ENCODE results near the gene ROMO1.
"Not testable (repeated sequence)": the region's sequence is repeated elsewhere in the genome, so short reads cannot be mapped to it uniquely, and the experiment has no call there.

The ROMO1 gene

GRCh38 chr20:35709259-35709658 lies 10.1 kb downstream of the ROMO1 start:
- Mint-ChIP-seq H3K36me3 (peaks cover 62% of the 10 kb centered on the region), H3K27me3 (no peaks in the 10 kb centered on the region), H3K4me3 (no peak overlapping the region), H3K4me1 (peaks cover 44% of the 10 kb centered on the region), H3K27ac (peak overlapping the region; percentile 81), H3K9me3 (no peaks in the 10 kb centered on the region)
- DNase-seq, result no peak
- CTCF ChIA-PET, result no interaction called here

GRCh38 chr20:35710039-35710438 lies 10.8 kb downstream of the ROMO1 start:
- CTCF ChIA-PET, result interaction anchor here (0.6 to 0.9 kb wide), 3 partner anchors 24 to 109 kb away, joined by 3 to 4 read pairs (median 3); no protein-coding TSS in a partner anchor
- Mint-ChIP-seq H3K4me3 (no peak overlapping the region), H3K36me3 (peaks cover 56% of the 10 kb centered on the region), H3K4me1 (peaks cover 41% of the 10 kb centered on the region), H3K9me3 (no peaks in the 10 kb centered on the region), H3K27ac (no peak overlapping the region), H3K27me3 (no peaks in the 10 kb centered on the region)
- DNase-seq, result no peak

GRCh38 chr20:35710884-35711587 lies 11.8 kb downstream of the ROMO1 start:
- Mint-ChIP-seq H3K27ac (peak overlapping the region; percentile 79), H3K36me3 (peaks cover 57% of the 10 kb centered on the region), H3K4me3 (no peak overlapping the region), H3K4me1 (peaks cover 48% of the 10 kb centered on the region), H3K27me3 (no peaks in the 10 kb centered on the region), H3K9me3 (no peaks in the 10 kb centered on the region)
- CTCF ChIA-PET, result interaction anchor here (0.6 to 1.4 kb wide), 5 partner anchors 11 to 172 kb away, joined by 3 to 5 read pairs (median 4); partner anchors contain the start of genes NFS1 and ROMO1
- no peak for DNase-seq

GRCh38 chr20:35711588-35712209 lies 12.5 kb downstream of the ROMO1 start:
- H3K36me3 Mint-ChIP-seq, result peaks cover 58% of the 10 kb centered on the region
- H3K9me3 Mint-ChIP-seq, result no peaks in the 10 kb centered on the region
- peak overlapping the region; percentile 79 for H3K27ac Mint-ChIP-seq
- H3K27me3 Mint-ChIP-seq, result no peaks in the 10 kb centered on the region
- H3K4me3 Mint-ChIP-seq, result peak overlapping the region; percentile 4
- CTCF ChIA-PET, result interaction anchor here (1.0 to 1.4 kb wide), 4 partner anchors 12 to 171 kb away, joined by 3 to 5 read pairs (median 4); partner anchors contain the start of genes NFS1 and ROMO1
- no peak for DNase-seq
- peaks cover 49% of the 10 kb centered on the region for H3K4me1 Mint-ChIP-seq

- CTCF ChIA-PET, DNase-seq, H3K27me3 Mint-ChIP-seq, H3K9me3 Mint-ChIP-seq, H3K27ac Mint-ChIP-seq, H3K4me3 Mint-ChIP-seq: not testable (repeated sequence)
- Mint-ChIP-seq H3K36me3 (peaks cover 62% of the 10 kb centered on the region), H3K4me1 (peaks cover 58% of the 10 kb centered on the region)
Measured at GRCh38 chr20:35713120-35713519, 13.9 kb downstream of the ROMO1 start.

GRCh38 chr20:35714127-35714526 lies 14.9 kb downstream of the ROMO1 start:
- no peak for DNase-seq
- Mint-ChIP-seq H3K27me3 (no peaks in the 10 kb centered on the region), H3K27ac (no peak overlapping the region), H3K4me1 (peaks cover 57% of the 10 kb centered on the region), H3K4me3 (no peak overlapping the region), H3K9me3 (no peaks in the 10 kb centered on the region), H3K36me3 (peaks cover 59% of the 10 kb centered on the region)
- CTCF ChIA-PET, result no interaction called here

GRCh38 chr20:35715652-35716051 lies 16.4 kb downstream of the ROMO1 start:
- CTCF ChIA-PET, result no interaction called here
- Mint-ChIP-seq H3K27me3 (no peaks in the 10 kb centered on the region), H3K4me1 (peaks cover 50% of the 10 kb centered on the region), H3K36me3 (peaks cover 58% of the 10 kb centered on the region), H3K9me3 (no peaks in the 10 kb centered on the region), H3K27ac (no peak overlapping the region), H3K4me3 (no peak overlapping the region)
- DNase-seq, result no peak

- H3K27me3 Mint-ChIP-seq, result no peaks in the 10 kb centered on the region
- CTCF ChIA-PET, result interaction anchor here (0.7 kb wide), 1 partner anchor 12 kb away, joined by 3 read pairs; no protein-coding TSS in a partner anchor
- no peak for DNase-seq
- H3K4me3 Mint-ChIP-seq, result no peak overlapping the region
- peak overlapping the region; percentile 19 for H3K27ac Mint-ChIP-seq
- no peaks in the 10 kb centered on the region for H3K9me3 Mint-ChIP-seq
- peaks cover 57% of the 10 kb centered on the region for H3K36me3 Mint-ChIP-seq
- peaks cover 43% of the 10 kb centered on the region for H3K4me1 Mint-ChIP-seq
Measured at GRCh38 chr20:35716330-35716729, 17.1 kb downstream of the ROMO1 start.

- Mint-ChIP-seq H3K36me3 (peaks cover 61% of the 10 kb centered on the region), H3K4me1 (peaks cover 38% of the 10 kb centered on the region)
- H3K27ac Mint-ChIP-seq, H3K27me3 Mint-ChIP-seq, H3K9me3 Mint-ChIP-seq, H3K4me3 Mint-ChIP-seq, DNase-seq: not testable (repeated sequence)
- CTCF ChIA-PET, result interaction anchor here (1.1 kb wide), 2 partner anchors 13 to 166 kb away, joined by 3 to 6 read pairs; no protein-coding TSS in a partner anchor
Measured at GRCh38 chr20:35718321-35718720, 19.1 kb downstream of the ROMO1 start.

- Mint-ChIP-seq H3K4me1 (peaks cover 36% of the 10 kb centered on the region), H3K9me3 (no peaks in the 10 kb centered on the region), H3K27ac (no peak overlapping the region), H3K36me3 (peaks cover 60% of the 10 kb centered on the region), H3K4me3 (no peak overlapping the region), H3K27me3 (no peaks in the 10 kb centered on the region)
- DNase-seq, result no peak
- CTCF ChIA-PET, result interaction anchor here (0.7 to 1.1 kb wide), 5 partner anchors 12 to 165 kb away, joined by 3 to 6 read pairs (median 3); no protein-coding TSS in a partner anchor
Measured at GRCh38 chr20:35718972-35719635, 19.9 kb downstream of the ROMO1 start.

GRCh38 chr20:35719717-35720116 lies 20.5 kb downstream of the ROMO1 start:
- Mint-ChIP-seq H3K36me3 (peaks cover 61% of the 10 kb centered on the region), H3K27ac (no peak overlapping the region)
- CTCF ChIA-PET, result interaction anchor here (0.7 to 0.9 kb wide), 2 partner anchors 12 to 33 kb away, joined by 3 read pairs; no protein-coding TSS in a partner anchor

GRCh38 chr20:35720165-35721123 lies 21.2 kb downstream of the ROMO1 start:
- Mint-ChIP-seq H3K27me3 (no peaks in the 10 kb centered on the region), H3K4me1 (peaks cover 34% of the 10 kb centered on the region), H3K4me3 (no peak overlapping the region), H3K36me3 (peaks cover 63% of the 10 kb centered on the region), H3K9me3 (no peaks in the 10 kb centered on the region), H3K27ac (peak overlapping the region; percentile 19)
- no peak for DNase-seq
- CTCF ChIA-PET, result interaction anchor here (0.7 to 0.9 kb wide), 2 partner anchors 11 to 34 kb away, joined by 3 read pairs; no protein-coding TSS in a partner anchor

More at GRCh38 chr20:35719717-35720116, 20.5 kb downstream of the ROMO1 start:
- no peak for DNase-seq
- Mint-ChIP-seq H3K9me3 (no peaks in the 10 kb centered on the region), H3K27me3 (no peaks in the 10 kb centered on the region), H3K4me1 (peaks cover 36% of the 10 kb centered on the region), H3K4me3 (no peak overlapping the region)

- Mint-ChIP-seq H3K9me3 (no peaks in the 10 kb centered on the region), H3K4me3 (no peak overlapping the region), H3K36me3 (peaks cover 63% of the 10 kb centered on the region), H3K27ac (no peak overlapping the region), H3K4me1 (peaks cover 30% of the 10 kb centered on the region), H3K27me3 (no peaks in the 10 kb centered on the region)
- CTCF ChIA-PET, result no interaction called here
- no peak for DNase-seq
Measured at GRCh38 chr20:35721219-35721618, 22.0 kb downstream of the ROMO1 start.
